ENCODE measurements around the gene INS.

DNA sequence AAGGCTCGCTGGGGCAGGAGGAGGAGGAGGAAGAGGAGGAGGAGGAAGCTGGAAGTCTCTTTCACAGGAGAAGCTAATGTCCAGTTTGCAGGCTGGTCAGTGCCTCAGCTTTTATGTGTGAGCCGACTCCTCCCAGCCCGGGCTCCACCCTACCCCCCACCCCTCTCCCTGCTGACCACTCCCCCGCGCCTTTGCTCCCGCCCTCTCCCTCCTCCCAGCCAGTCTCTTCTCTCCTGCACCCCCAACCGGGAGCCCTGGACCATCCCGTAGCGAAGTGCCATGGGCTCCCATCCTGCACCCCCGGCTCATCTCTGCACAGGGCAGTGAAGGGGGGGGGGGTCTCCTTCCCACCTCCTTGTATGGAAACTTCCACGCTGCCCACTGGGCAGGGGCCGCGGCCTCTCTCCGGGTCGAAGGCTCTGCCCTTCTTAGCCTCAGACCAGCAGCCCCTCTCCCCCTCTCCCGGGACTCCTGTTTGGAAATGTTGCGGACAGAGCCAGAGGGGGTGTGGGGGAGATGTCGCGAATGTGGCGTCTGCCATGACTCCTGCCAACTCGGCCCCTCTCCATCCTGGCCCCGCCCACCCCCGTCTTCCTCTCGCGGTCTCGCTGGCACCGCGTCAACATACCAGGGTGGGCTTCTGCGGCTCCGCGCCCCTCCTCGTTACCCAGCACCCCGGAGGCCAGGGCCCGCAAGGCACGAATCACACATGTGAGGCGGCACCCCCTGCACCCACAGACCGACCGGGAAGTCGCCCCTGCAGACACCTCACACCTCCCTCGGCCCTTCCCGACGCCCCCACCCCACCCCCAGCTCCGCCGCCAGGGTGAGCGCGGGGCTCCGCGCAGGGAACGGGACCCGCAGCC, 23.6 kb downstream of the INS start:
- TF ChIP-seq CTCF (IDR thresholded peaks at IDR 0.05) (no peak), POLR2AphosphoS5 (IDR thresholded peaks at IDR 0.05) (peak; percentile 48), POLR2A (IDR thresholded peaks at IDR 0.05) (no peak)

Data from prostate gland (tissue), 2 donors.